Measurements from ENCODE around the gene A3GALT2.

The A3GALT2 gene

DNA sequence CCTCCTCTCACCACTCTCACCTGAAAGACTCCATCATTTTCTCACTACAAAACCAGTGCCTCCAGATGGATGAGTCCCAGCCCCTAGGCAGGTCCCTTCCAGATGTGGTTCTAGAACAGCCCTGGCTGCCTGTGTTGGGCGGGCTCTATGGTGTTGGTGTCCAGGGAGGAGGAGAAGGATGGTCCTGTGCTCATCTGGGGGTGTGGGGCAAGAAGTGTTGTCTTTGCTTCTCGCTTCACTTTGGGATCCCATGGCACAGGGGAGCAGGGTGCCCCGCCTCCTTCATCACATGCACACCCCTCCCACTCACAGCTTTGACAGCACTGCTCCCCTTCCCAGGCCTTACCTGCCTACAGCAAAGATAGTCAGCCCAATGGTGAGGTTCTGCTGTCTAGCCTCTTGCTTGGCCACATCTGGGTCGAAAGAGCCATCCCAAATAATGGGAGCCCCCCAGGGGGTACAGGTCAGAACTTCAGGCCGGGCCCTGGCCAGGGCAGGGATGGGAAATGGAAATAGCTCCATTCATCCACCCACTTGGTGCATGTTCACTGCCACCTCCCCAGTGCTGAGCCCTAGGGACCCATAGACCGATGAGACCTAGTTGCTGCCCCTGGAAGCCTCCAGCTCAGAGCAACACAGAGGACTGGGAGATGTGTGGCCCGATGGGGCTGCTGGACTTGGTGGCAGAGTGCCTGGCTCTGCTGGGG lies 9.0 kb downstream of the A3GALT2 start:
- TF ChIP-seq ZXDB (tag by site-specific recombination; IDR thresholded peaks at IDR 0.05) = no peak
- no peak for TF ChIP-seq GLI2 (tag by site-specific recombination; IDR thresholded peaks at IDR 0.05; ENCODE audit: borderline replicate concordance, low read depth)
- 0 out of 2 replicates have a peak, but pooled peaks have one; percentile 15 for TF ChIP-seq ZFHX2 (tag by site-specific recombination; conservative IDR thresholded peaks at IDR 0.05)
- TF ChIP-seq ZNF623 (tag by site-specific recombination; IDR thresholded peaks at IDR 0.05) = no peak

DNA sequence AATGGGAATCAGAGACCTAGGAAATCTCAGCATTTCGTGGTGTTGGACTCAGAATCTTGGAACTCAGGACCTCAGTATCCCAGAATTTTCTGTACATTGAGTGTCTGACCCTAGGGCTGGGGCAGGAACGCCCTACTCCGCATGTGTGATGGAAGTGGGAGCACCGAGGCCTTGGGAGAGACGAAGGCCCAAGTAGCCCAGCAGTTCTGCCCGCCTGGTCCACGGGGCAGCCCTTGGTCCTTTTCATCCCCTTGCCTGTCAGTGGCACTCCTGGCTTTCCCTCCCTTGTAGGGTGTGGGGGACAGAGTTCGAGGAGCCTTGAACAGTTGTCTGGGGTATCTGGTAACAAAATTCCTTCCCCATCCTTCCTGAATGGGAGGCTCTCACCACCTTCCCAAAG lies 10.2 kb downstream of the A3GALT2 start:
- CTCF ChIA-PET = interaction anchor here (0.5 to 1.7 kb wide), 2 partner anchors 15 to 98 kb away, joined by 3 to 6 read pairs; no protein-coding TSS in a partner anchor
- H3K4me1 ChIP-seq (ENCODE audit: control insufficient read depth, insufficient read depth, low read length) = no peaks in the 10 kb centered on the region
- no peak overlapping the region for H3K27ac ChIP-seq (ENCODE audit: extremely low read depth, low read depth, low read length)
- no peaks in the 10 kb centered on the region for H3K36me3 ChIP-seq (ENCODE audit: control insufficient read depth in 2 of 2, insufficient read depth in 1 of 2, low read length in 2 of 2)
- H3K9me3 ChIP-seq (ENCODE audit: control insufficient read depth, insufficient read depth, low read depth, low read length) = no peaks in the 10 kb centered on the region
- POLR2A ChIA-PET = no interaction called here
- no peak overlapping the region for H3K4me3 ChIP-seq (ENCODE audit: low read depth, low read length)
- TF ChIP-seq ZNF335 (tag by site-specific recombination; conservative IDR thresholded peaks at IDR 0.05) (no peak), TCF7L2 (IDR thresholded peaks at IDR 0.05; ENCODE audit: borderline replicate concordance, low read depth, low read length) (no peak), ZNF140 (tag by site-specific recombination; IDR thresholded peaks at IDR 0.05) (no peak), ZNF16 (tag by site-specific recombination; IDR thresholded peaks at IDR 0.05; ENCODE audit: low read depth) (no peak), ZFP41 (tag by site-specific recombination; IDR thresholded peaks at IDR 0.05; ENCODE audit: borderline replicate concordance) (no peak), ZSCAN16 (tag by site-specific recombination; IDR thresholded peaks at IDR 0.05) (no peak), ZNF76 (tag by site-specific recombination; IDR thresholded peaks at IDR 0.05; ENCODE audit: borderline replicate concordance, low read depth) (no peak), ZNF146 (tag by site-specific recombination; IDR thresholded peaks at IDR 0.05) (no peak)
- TF ChIP-seq, protein P1, sequence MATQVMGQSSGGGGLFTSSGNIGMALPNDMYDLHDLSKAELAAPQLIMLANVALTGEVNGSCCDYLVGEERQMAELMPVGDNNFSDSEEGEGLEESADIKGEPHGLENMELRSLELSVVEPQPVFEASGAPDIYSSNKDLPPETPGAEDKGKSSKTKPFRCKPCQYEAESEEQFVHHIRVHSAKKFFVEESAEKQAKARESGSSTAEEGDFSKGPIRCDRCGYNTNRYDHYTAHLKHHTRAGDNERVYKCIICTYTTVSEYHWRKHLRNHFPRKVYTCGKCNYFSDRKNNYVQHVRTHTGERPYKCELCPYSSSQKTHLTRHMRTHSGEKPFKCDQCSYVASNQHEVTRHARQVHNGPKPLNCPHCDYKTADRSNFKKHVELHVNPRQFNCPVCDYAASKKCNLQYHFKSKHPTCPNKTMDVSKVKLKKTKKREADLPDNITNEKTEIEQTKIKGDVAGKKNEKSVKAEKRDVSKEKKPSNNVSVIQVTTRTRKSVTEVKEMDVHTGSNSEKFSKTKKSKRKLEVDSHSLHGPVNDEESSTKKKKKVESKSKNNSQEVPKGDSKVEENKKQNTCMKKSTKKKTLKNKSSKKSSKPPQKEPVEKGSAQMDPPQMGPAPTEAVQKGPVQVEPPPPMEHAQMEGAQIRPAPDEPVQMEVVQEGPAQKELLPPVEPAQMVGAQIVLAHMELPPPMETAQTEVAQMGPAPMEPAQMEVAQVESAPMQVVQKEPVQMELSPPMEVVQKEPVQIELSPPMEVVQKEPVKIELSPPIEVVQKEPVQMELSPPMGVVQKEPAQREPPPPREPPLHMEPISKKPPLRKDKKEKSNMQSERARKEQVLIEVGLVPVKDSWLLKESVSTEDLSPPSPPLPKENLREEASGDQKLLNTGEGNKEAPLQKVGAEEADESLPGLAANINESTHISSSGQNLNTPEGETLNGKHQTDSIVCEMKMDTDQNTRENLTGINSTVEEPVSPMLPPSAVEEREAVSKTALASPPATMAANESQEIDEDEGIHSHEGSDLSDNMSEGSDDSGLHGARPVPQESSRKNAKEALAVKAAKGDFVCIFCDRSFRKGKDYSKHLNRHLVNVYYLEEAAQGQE (tag by site-specific recombination; IDR thresholded peaks at IDR 0.05) = no peak
- TF ChIP-seq, protein P2, sequence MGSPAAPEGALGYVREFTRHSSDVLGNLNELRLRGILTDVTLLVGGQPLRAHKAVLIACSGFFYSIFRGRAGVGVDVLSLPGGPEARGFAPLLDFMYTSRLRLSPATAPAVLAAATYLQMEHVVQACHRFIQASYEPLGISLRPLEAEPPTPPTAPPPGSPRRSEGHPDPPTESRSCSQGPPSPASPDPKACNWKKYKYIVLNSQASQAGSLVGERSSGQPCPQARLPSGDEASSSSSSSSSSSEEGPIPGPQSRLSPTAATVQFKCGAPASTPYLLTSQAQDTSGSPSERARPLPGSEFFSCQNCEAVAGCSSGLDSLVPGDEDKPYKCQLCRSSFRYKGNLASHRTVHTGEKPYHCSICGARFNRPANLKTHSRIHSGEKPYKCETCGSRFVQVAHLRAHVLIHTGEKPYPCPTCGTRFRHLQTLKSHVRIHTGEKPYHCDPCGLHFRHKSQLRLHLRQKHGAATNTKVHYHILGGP (tag by site-specific recombination; IDR thresholded peaks at IDR 0.05) = no peak
- TF ChIP-seq, protein P3, sequence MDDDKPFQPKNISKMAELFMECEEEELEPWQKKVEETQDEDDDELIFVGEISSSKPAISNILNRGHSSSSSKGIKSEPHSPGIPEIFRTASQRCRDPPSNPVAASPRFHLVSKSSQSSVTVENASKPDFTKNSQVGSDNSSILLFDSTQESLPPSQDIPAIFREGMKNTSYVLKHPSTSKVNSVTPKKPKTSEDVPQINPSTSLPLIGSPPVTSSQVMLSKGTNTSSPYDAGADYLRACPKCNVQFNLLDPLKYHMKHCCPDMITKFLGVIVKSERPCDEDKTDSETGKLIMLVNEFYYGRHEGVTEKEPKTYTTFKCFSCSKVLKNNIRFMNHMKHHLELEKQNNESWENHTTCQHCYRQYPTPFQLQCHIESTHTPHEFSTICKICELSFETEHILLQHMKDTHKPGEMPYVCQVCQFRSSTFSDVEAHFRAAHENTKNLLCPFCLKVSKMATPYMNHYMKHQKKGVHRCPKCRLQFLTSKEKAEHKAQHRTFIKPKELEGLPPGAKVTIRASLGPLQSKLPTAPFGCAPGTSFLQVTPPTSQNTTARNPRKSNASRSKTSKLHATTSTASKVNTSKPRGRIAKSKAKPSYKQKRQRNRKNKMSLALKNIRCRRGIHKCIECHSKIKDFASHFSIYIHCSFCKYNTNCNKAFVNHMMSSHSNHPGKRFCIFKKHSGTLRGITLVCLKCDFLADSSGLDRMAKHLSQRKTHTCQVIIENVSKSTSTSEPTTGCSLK (tag by site-specific recombination; IDR thresholded peaks at IDR 0.05) = no peak
- TF ChIP-seq, protein P4, sequence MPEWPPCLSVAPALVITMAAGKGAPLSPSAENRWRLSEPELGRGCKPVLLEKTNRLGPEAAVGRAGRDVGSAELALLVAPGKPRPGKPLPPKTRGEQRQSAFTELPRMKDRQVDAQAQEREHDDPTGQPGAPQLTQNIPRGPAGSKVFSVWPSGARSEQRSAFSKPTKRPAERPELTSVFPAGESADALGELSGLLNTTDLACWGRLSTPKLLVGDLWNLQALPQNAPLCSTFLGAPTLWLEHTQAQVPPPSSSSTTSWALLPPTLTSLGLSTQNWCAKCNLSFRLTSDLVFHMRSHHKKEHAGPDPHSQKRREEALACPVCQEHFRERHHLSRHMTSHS (tag by site-specific recombination; IDR thresholded peaks at IDR 0.05) = no peak
- TF ChIP-seq, protein P5, sequence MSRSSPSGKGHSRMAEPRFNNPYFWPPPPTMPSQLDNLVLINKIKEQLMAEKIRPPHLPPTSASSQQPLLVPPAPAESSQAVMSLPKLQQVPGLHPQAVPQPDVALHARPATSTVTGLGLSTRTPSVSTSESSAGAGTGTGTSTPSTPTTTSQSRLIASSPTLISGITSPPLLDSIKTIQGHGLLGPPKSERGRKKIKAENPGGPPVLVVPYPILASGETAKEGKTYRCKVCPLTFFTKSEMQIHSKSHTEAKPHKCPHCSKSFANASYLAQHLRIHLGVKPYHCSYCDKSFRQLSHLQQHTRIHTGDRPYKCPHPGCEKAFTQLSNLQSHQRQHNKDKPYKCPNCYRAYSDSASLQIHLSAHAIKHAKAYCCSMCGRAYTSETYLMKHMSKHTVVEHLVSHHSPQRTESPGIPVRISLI (tag by site-specific recombination; IDR thresholded peaks at IDR 0.05) = no peak
- TF ChIP-seq, protein P6, sequence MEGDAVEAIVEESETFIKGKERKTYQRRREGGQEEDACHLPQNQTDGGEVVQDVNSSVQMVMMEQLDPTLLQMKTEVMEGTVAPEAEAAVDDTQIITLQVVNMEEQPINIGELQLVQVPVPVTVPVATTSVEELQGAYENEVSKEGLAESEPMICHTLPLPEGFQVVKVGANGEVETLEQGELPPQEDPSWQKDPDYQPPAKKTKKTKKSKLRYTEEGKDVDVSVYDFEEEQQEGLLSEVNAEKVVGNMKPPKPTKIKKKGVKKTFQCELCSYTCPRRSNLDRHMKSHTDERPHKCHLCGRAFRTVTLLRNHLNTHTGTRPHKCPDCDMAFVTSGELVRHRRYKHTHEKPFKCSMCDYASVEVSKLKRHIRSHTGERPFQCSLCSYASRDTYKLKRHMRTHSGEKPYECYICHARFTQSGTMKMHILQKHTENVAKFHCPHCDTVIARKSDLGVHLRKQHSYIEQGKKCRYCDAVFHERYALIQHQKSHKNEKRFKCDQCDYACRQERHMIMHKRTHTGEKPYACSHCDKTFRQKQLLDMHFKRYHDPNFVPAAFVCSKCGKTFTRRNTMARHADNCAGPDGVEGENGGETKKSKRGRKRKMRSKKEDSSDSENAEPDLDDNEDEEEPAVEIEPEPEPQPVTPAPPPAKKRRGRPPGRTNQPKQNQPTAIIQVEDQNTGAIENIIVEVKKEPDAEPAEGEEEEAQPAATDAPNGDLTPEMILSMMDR (tag by site-specific recombination; IDR thresholded peaks at IDR 0.05) = no peak

More for the DNA sequence above, 9.0 kb downstream of the A3GALT2 start:
- ChIA-PET CTCF (interaction anchor here (0.9 kb wide), 1 partner anchor 16 kb away, joined by 3 read pairs; no protein-coding TSS in a partner anchor), POLR2A (no interaction called here)
- Histone ChIP-seq H3K4me1 (ENCODE audit: control insufficient read depth, insufficient read depth, low read length) (no peaks in the 10 kb centered on the region), H3K9me3 (ENCODE audit: control insufficient read depth, insufficient read depth, low read depth, low read length) (no peaks in the 10 kb centered on the region), H3K4me3 (ENCODE audit: low read depth, low read length) (no peak overlapping the region), H3K36me3 (ENCODE audit: control insufficient read depth in 2 of 2, insufficient read depth in 1 of 2, low read length in 2 of 2) (no peaks in the 10 kb centered on the region), H3K27ac (ENCODE audit: extremely low read depth, low read depth, low read length) (no peak overlapping the region)
